K562 (cell line): ENCODE data around the gene ERMARD. TPM values are rescaled to one million over a fixed set of nuclear protein-coding genes. Genes with fewer than 3 reads are reported as not detected.
A peak's percentile ranks its signal among the peaks of the same experiment; 100 is the strongest.

Experiments used
- ATAC-seq: fragments of 200-7000 bp; cut with Tn5 transposase; 3 replicates; pipeline ENCODE4 v1.9.1; 2020; ENCODE audit warnings: moderate library complexity
- BruUV-seq: library from RNA; stranded (reverse); fragments of 400-500 nt; replicated peaks from 2 replicates; lab custom pipeline; 2021; lab: Mats Ljungman, UMichigan
- CTCF ChIA-PET: fragments of 300-600 bp; formaldehyde crosslinking; extraction: SDS; loops from one replicate; lab custom pipeline; 2021; ENCODE audit warnings: low intra/inter-chr PET ratio; lab: Yijun Ruan, JAX
- POLR2A ChIA-PET: fragments of 300-600, 350-650 bp; sonication (Branson Sonifier 250); formaldehyde crosslinking; extraction: SDS; loops from one replicate; lab custom pipeline; 2021; ENCODE audit warnings: antibody characterized with exemption, inconsistent platforms; lab: Yijun Ruan, JAX
- DNase-seq, 4 experiments: peaks; one replicate each; pipeline versions ENCODE4 v3.0.0 to v3.0.0-alpha.2; 2011 to 2018; ENCODE audit warnings: low spot score in 3 of 4, mixed read lengths in 3 of 4; ENCODE audit errors: extremely low read depth in 1 of 4
- FAIRE-seq: peaks from 2 replicates; lab custom pipeline; 2011; peaks lifted over from hg19 to GRCh38; lab: Jason Lieb, UNC
- H2AFZ ChIP-seq: 2 replicates; pipeline ENCODE4 v1.6.0; 2011; ENCODE audit warnings: low read depth, low read length, control low read depth, inconsistent platforms
- H3K27ac ChIP-seq: fragments of 200-600 bp; 3 replicates; pipeline ENCODE4 v1.8.0; 2011; ENCODE audit warnings: low read depth, mild to moderate bottlenecking, control low read depth, inconsistent platforms, low read length, moderate library complexity, mixed read lengths; ENCODE audit errors: extremely low read depth
- H3K27me3 ChIP-seq, 2 experiments: fragments of 300-600 bp in 1 of 2; 2 replicates in 1 of 2; 3 replicates in 1 of 2; pipeline versions ENCODE4 v1.6.0 to v1.8.0; 2011; ENCODE audit warnings: inconsistent platforms in 2 of 2, low read length in 2 of 2, mild to moderate bottlenecking in 1 of 2, mixed read lengths in 1 of 2, moderate library complexity in 1 of 2; ENCODE audit not compliant: control insufficient read depth in 2 of 2, insufficient read depth in 2 of 2
- H3K36me3 ChIP-seq: fragments of 300-600 bp; 3 replicates; pipeline ENCODE4 v1.8.0; 2011; ENCODE audit warnings: mild to moderate bottlenecking, low read length, inconsistent platforms; ENCODE audit not compliant: control insufficient read depth, insufficient read depth
- H3K4me1 ChIP-seq, 2 experiments: fragments of 200-600 bp in 1 of 2; replicated peaks in 1 of 2; 2 replicates in 1 of 2; 3 replicates in 1 of 2; pipeline versions ENCODE4 v1.5.1 to v1.8.0; 2011; ENCODE audit warnings: inconsistent platforms in 2 of 2, low read length in 2 of 2, mild to moderate bottlenecking in 1 of 2, mixed read lengths in 1 of 2, moderate library complexity in 1 of 2; ENCODE audit not compliant: control insufficient read depth in 2 of 2, insufficient read depth in 2 of 2
- H3K4me2 ChIP-seq: 2 replicates; pipeline ENCODE4 v1.6.1; 2011; ENCODE audit warnings: low read length, control low read depth, inconsistent platforms, mixed read lengths; ENCODE audit not compliant: insufficient read depth
- H3K4me3 ChIP-seq: fragments of 200-600 bp; sonication (generic), shearing (Covaris generic); 2 replicates; pipeline ENCODE4 v1.5.1; 2016; ENCODE audit warnings: control low read depth, inconsistent platforms
- H3K79me2 ChIP-seq: fragments of 200-600 bp; 3 replicates; pipeline ENCODE4 v1.8.0; 2011; ENCODE audit warnings: low read length, inconsistent platforms; ENCODE audit not compliant: control insufficient read depth, insufficient read depth
- H3K9ac ChIP-seq, 2 experiments: 2 replicates each; pipeline versions ENCODE4 v1.6.0 to v1.6.1; 2011; ENCODE audit warnings: low read depth in 2 of 2, low read length in 2 of 2, control low read depth in 1 of 2, inconsistent platforms in 1 of 2, mild to moderate bottlenecking in 1 of 2, mixed read lengths in 1 of 2; ENCODE audit not compliant: insufficient read depth in 1 of 2
- H3K9me1 ChIP-seq: one replicate; pipeline ENCODE4 v1.6.0; 2011; ENCODE audit warnings: inconsistent platforms, mild to moderate bottlenecking, low read length, moderate library complexity; ENCODE audit not compliant: control insufficient read depth, insufficient read depth
- H3K9me3 ChIP-seq: replicated peaks from 2 replicates; pipeline ENCODE4 v1.5.1; 2011; ENCODE audit warnings: low read depth, low read length, inconsistent platforms; ENCODE audit not compliant: control insufficient read depth, insufficient read depth
- H4K20me1 ChIP-seq: replicated peaks from 2 replicates; pipeline ENCODE4 v1.6.1; 2011; ENCODE audit warnings: low read length, inconsistent platforms, mixed read lengths; ENCODE audit not compliant: control insufficient read depth, insufficient read depth
- ARNT ChIP-seq, 2 experiments: fragments of 450-650 bp; IDR thresholded peaks; 2 replicates each; pipeline ENCODE4 v1.6.1; 2016; ENCODE audit warnings: mild to moderate bottlenecking in 1 of 2
- BDP1 ChIP-seq: IDR thresholded peaks from 3 replicates; pipeline ENCODE4 v1.6.1; 2011; ENCODE audit not compliant: insufficient read length, insufficient read depth
- BRD4 ChIP-seq: fragments of 200-600 bp; sonication (generic); IDR thresholded peaks from 2 replicates; pipeline ENCODE4 v1.6.1; 2017; ENCODE audit warnings: inconsistent platforms
- CBX5 ChIP-seq: IDR thresholded peaks from 2 replicates; pipeline ENCODE4 v1.6.1; 2014; ENCODE audit warnings: low read depth, borderline replicate concordance
- CSDE1 ChIP-seq, 2 experiments: fragments of 450-650 bp; IDR thresholded peaks; 2 replicates each; pipeline ENCODE4 v1.6.1; 2016; ENCODE audit warnings: mild to moderate bottlenecking in 1 of 2
- DLX4 ChIP-seq: fragments of 250-450 bp; sonication (Bioruptor Pico); IDR thresholded peaks from 2 replicates; pipeline ENCODE4 v1.6.1; 2021; ENCODE audit warnings: mild to moderate bottlenecking
- HDAC6 ChIP-seq: IDR thresholded peaks from 2 replicates; pipeline ENCODE4 v1.6.1; 2012; ENCODE audit warnings: low read depth, mild to moderate bottlenecking, control low read depth, inconsistent platforms, low read length, moderate library complexity
- HNRNPLL ChIP-seq: fragments of 200-400 bp; formaldehyde crosslinking; IDR thresholded peaks from 2 replicates; pipeline ENCODE4 v1.6.1; 2017; ENCODE audit warnings: low read length, low read depth, mild to moderate bottlenecking; ENCODE audit not compliant: poor library complexity, severe bottlenecking
- MEIS2 ChIP-seq: fragments of 450-650 bp; IDR thresholded peaks from 2 replicates; pipeline ENCODE4 v1.6.1; 2014; ENCODE audit warnings: mild to moderate bottlenecking; ENCODE audit not compliant: partially characterized antibody
- POU5F1 ChIP-seq: fragments of 150-350 bp; IDR thresholded peaks from 2 replicates; pipeline ENCODE4 v1.6.1; 2014; ENCODE audit warnings: borderline replicate concordance, low read length, low read depth, mild to moderate bottlenecking; ENCODE audit not compliant: partially characterized antibody
- RERE ChIP-seq: sonication (generic); formaldehyde crosslinking; IDR thresholded peaks from 2 replicates; pipeline ENCODE4 v1.8.0; 2023; ENCODE audit warnings: missing genetic modification reagents, mild to moderate bottlenecking, borderline replicate concordance
- SOX6 ChIP-seq: fragments of 450-650 bp; IDR thresholded peaks from 2 replicates; pipeline ENCODE4 v1.6.1; 2014; ENCODE audit warnings: mild to moderate bottlenecking
- ZNF197 ChIP-seq: fragments of 200-800 bp; sonication (Bioruptor generic); IDR thresholded peaks from 2 replicates; pipeline ENCODE4 v1.6.1; 2016; ENCODE audit warnings: low read depth, missing genetic modification characterization, missing compliant biosample characterization
- ZNF212 ChIP-seq: fragments of 450-650 bp; formaldehyde crosslinking; IDR thresholded peaks from 2 replicates; pipeline ENCODE4 v1.4.0; 2020; ENCODE audit warnings: mild to moderate bottlenecking
- WGBS: fragments of 100-300 bp; shearing (Covaris generic); methylation state at CpG from one replicate; pipeline ENCODE4 v1.1.6; 2016; ENCODE audit warnings: low coverage, mixed read lengths; ENCODE audit not compliant: insufficient coverage; ENCODE audit errors: missing lambda C conversion rate; 5-methylcytosine and 5-hydroxymethylcytosine counted together
- in situ Hi-C: fragments of 300-500 bp; cut with MboI; formaldehyde crosslinking; loops from 4 replicates; pipeline ENCODE4 v1.15.0; 2018; ENCODE audit warnings: inconsistent platforms, mixed read lengths
- intact Hi-C: fragments of 100-400 bp; cut with micrococcal nuclease; formaldehyde crosslinking; loops from 2 replicates; pipeline ENCODE4 v1.14.2; 2022
- polyA plus RNA-seq, 8 experiments: library from polyadenylated mRNA; depleted of rRNA in 4 of 8; stranded (reverse) in 5 of 8; unstranded in 3 of 8; fragments of >200 nt; fragmentation: Nextera tagmentation in 2 of 8; fragmentation: Illumina TruSeq in 1 of 8; extraction: Ambion mirVana in 2 of 8; extraction: Trizol in 1 of 8; gene quantifications; 2 replicates each; pipeline versions ENCODE4 v1.2.1 to v1.2.3, GENCODE V29; 2011 to 2014; ENCODE audit warnings: inconsistent platforms in 1 of 8, missing spikeins in 1 of 8
- total RNA-seq, 7 experiments: library from RNA; depleted of rRNA in 6 of 7; stranded (reverse); fragments of >200 nt in 6 of 7; fragmentation: Illumina TruSeq in 2 of 7; extraction: Trizol in 2 of 7; gene quantifications; 2 replicates each; pipeline versions ENCODE4 v1.2.1 to v1.2.3, GENCODE V29; 2011 to 2021; ENCODE audit warnings: low replicate concordance in 1 of 7
- TF ChIP-seq, protein P1 (sequence below): fragments of 250-450 bp; sonication (Bioruptor Pico); IDR thresholded peaks from 2 replicates; pipeline ENCODE4 v1.8.0; 2022; ENCODE audit warnings: moderate library complexity, mild to moderate bottlenecking, inconsistent platforms

Gene ERMARD
- total and polyA plus RNA-seq, 9 of the 15 experiments (the other 6 are each of a cell fraction or from before 2014, with no cell fraction given), result 14.5 to 68.6 (median 27.7) TPM

GRCh38 chr6:169722362-169723199, 28.8 kb upstream of the ERMARD start:
- FAIRE-seq (peak; percentile 75), DNase-seq (peak in 2 of 4 experiments; percentile 50 to 68), ATAC-seq (peak; percentile 62)
- Histone ChIP-seq H2AFZ (peak overlapping the region; percentile 66), H3K9me1 (no peaks in the 10 kb centered on the region), H4K20me1 (peaks cover 6% of the 10 kb centered on the region), H3K36me3 (peaks cover 21% of the 10 kb centered on the region), H3K27ac (peak overlapping the region; percentile 72), H3K4me2 (peak overlapping the region; percentile 93), H3K4me1 (peaks cover 25 to 31% of the 10 kb centered on the region in 2 experiments), H3K4me3 (peak overlapping the region; percentile 63), H3K9ac (peak overlapping the region; percentile 79 to 96), H3K9me3 (no peaks in the 10 kb centered on the region), H3K27me3 (no peaks in the 10 kb centered on the region), H3K79me2 (peaks cover 49% of the 10 kb centered on the region)
- BruUV-seq, result TSS peak; percentile 57
- intact Hi-C loops (loop anchor here (1.0 kb wide), 1 partner anchor 17 kb away; no protein-coding TSS in a partner anchor), in situ Hi-C loops (no loop called here)
- WGBS, result 3% methylated on average over 22 of the region's 22 CpGs
- CTCF ChIA-PET, result interaction anchor here (0.6 kb wide), 1 partner anchor 823 kb away, joined by 3 read pairs; no protein-coding TSS in a partner anchor
- POLR2A ChIA-PET, result interaction anchor here (0.5 to 7.0 kb wide), 11 partner anchors 8 to 29 kb away, joined by 3 to 46 read pairs (median 4); partner anchors contain the start of genes C6orf120, DYNLT2, ERMARD and WDR27
- TF ChIP-seq BRD4 (no peak), HNRNPLL (peak; percentile 68), DLX4 (CRISPR knock-in tag) (no peak), POU5F1 (no peak), RERE (CRISPR knock-in tag) (no peak), BDP1 (no peak), ZNF212 (CRISPR knock-in tag) (no peak), SOX6 (0 out of 2 replicates have a peak, but pooled peaks have one; percentile 8), HDAC6 (0 out of 2 replicates have a peak, but pooled peaks have one; percentile 66), ZNF197 (CRISPR knock-in tag) (no peak), ARNT (IDR thresholded peaks at IDR 0.05) (no peak), MEIS2 (no peak), CBX5 (no peak), CSDE1 (IDR thresholded peaks at IDR 0.05) (no peak)
- TF ChIP-seq, protein P1, sequence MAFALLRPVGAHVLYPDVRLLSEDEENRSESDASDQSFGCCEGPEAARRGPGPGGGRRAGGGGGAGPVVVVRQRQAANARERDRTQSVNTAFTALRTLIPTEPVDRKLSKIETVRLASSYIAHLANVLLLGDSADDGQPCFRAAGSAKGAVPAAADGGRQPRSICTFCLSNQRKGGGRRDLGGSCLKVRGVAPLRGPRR (CRISPR knock-in tag), result no peak
